MCF 10A (cell line): ENCODE measurements around the gene SMC6. TPM values are rescaled to one million over a fixed set of nuclear protein-coding genes. Genes with fewer than 3 reads are reported as not detected.

Source experiments
- BruUV-seq: library from RNA; stranded (reverse); fragments of 400-500 nt; replicated peaks from 2 replicates; lab custom pipeline; 2021; lab: Mats Ljungman, UMichigan
- CTCF ChIA-PET: fragments of 300-600 bp; sonication (Branson Sonifier 250); formaldehyde crosslinking; extraction: SDS; loops from one replicate; lab custom pipeline; 2021; ENCODE audit warnings: antibody characterized with exemption, inconsistent platforms; lab: Yijun Ruan, JAX
- POLR2A ChIA-PET: fragments of 300-600, 350-650 bp; sonication (Branson Sonifier 250); formaldehyde crosslinking; extraction: SDS; loops from one replicate; lab custom pipeline; 2020; ENCODE audit warnings: antibody characterized with exemption, inconsistent platforms; lab: Yijun Ruan, JAX
- DNase-seq: peaks from one replicate; pipeline ENCODE4 v3.0.0-alpha.2; 2018; ENCODE audit not compliant: unreplicated experiment
- H3K27ac Mint-ChIP-seq: one replicate; pipeline ENCODE4 v1.8.0; 2022; ENCODE audit warnings: mild to moderate bottlenecking, low read depth, mixed read lengths; ENCODE audit not compliant: unreplicated experiment
- H3K27me3 Mint-ChIP-seq: one replicate; pipeline ENCODE4 v1.8.0; 2022; ENCODE audit warnings: mixed read lengths; ENCODE audit not compliant: insufficient read depth, unreplicated experiment
- H3K36me3 Mint-ChIP-seq: one replicate; pipeline ENCODE4 v1.8.0; 2022; ENCODE audit warnings: mild to moderate bottlenecking, moderate library complexity, mixed read lengths; ENCODE audit not compliant: insufficient read depth, unreplicated experiment
- H3K4me1 Mint-ChIP-seq: one replicate; pipeline ENCODE4 v1.8.0; 2022; ENCODE audit warnings: mixed read lengths; ENCODE audit not compliant: insufficient read depth, unreplicated experiment
- H3K4me3 Mint-ChIP-seq: one replicate; pipeline ENCODE4 v1.8.0; 2022; ENCODE audit warnings: mild to moderate bottlenecking, moderate library complexity, mixed read lengths; ENCODE audit not compliant: unreplicated experiment
- H3K9me3 Mint-ChIP-seq: one replicate; pipeline ENCODE4 v1.8.0; 2022; ENCODE audit warnings: mixed read lengths; ENCODE audit not compliant: unreplicated experiment
- CTCF ChIP-seq: fragments of 200-600 bp; IDR thresholded peaks from one replicate; pipeline ENCODE4 v1.8.0; 2022; ENCODE audit warnings: antibody characterized with exemption, mild to moderate bottlenecking; ENCODE audit not compliant: unreplicated experiment
- intact Hi-C: fragments of 100-400 bp; cut with micrococcal nuclease; formaldehyde crosslinking; loops from 2 replicates; pipeline ENCODE4 v1.14.1; 2022
- total RNA-seq: library from RNA; stranded (reverse); gene quantifications from 2 replicates; pipeline ENCODE4 v1.2.3, GENCODE V29; 2022

The SMC6 gene
- total RNA-seq, 1 experiment from 2014 or later = 24.7 TPM

- no peaks in the 10 kb centered on the region for H3K4me1 Mint-ChIP-seq
- H3K4me3 Mint-ChIP-seq = no peak overlapping the region
- CTCF ChIA-PET = interaction anchor here (0.7 to 1.0 kb wide), 2 partner anchors 9 to 16 kb away, joined by 3 to 4 read pairs; no protein-coding TSS in a partner anchor
- TF ChIP-seq CTCF = no peak
- no peak for DNase-seq
- intact Hi-C loops = no loop called here
- no peaks in the 10 kb centered on the region for H3K9me3 Mint-ChIP-seq
- no TSS peak for BruUV-seq
- POLR2A ChIA-PET = no interaction called here
- H3K27ac Mint-ChIP-seq = no peak overlapping the region
- H3K27me3 Mint-ChIP-seq = no peaks in the 10 kb centered on the region
- no peaks in the 10 kb centered on the region for H3K36me3 Mint-ChIP-seq
Observed at GRCh38 chr2:17637131-17637906, 116.3 kb downstream of the SMC6 start.

- no peaks in the 10 kb centered on the region for H3K4me1 Mint-ChIP-seq
- H3K27me3 Mint-ChIP-seq = no peaks in the 10 kb centered on the region
- no peak overlapping the region for H3K27ac Mint-ChIP-seq
- intact Hi-C loops = no loop called here
- H3K36me3 Mint-ChIP-seq = no peaks in the 10 kb centered on the region
- ChIA-PET CTCF (interaction anchor here (0.6 to 4.1 kb wide), 4 partner anchors 10 to 84 kb away, joined by 3 to 21 read pairs (median 5); no protein-coding TSS in a partner anchor), POLR2A (no interaction called here)
- no peak for TF ChIP-seq CTCF
- no TSS peak for BruUV-seq
- no peak for DNase-seq
- no peak overlapping the region for H3K4me3 Mint-ChIP-seq
- H3K9me3 Mint-ChIP-seq = no peaks in the 10 kb centered on the region
Observed at GRCh38 chr2:17636257-17636656, 117.4 kb downstream of the SMC6 start.

GRCh38 chr2:17634997-17635396, 118.6 kb downstream of the SMC6 start:
- TF ChIP-seq CTCF = no peak

GRCh38 chr2:17630089-17630488, 123.5 kb downstream of the SMC6 start:
- BruUV-seq = no TSS peak
- H3K4me1 Mint-ChIP-seq = peaks cover 6% of the 10 kb centered on the region
- no peaks in the 10 kb centered on the region for H3K36me3 Mint-ChIP-seq
- H3K27ac Mint-ChIP-seq = no peak overlapping the region
- intact Hi-C loops = no loop called here
- H3K9me3 Mint-ChIP-seq = no peaks in the 10 kb centered on the region
- no peak for DNase-seq
- ChIA-PET CTCF (interaction anchor here (0.6 to 0.9 kb wide), 2 partner anchors 15 to 48 kb away, joined by 3 read pairs; no protein-coding TSS in a partner anchor), POLR2A (interaction anchor here (0.6 to 1.3 kb wide), 4 partner anchors 9 to 112 kb away, joined by 3 to 8 read pairs (median 4); partner anchors contain the start of gene RAD51AP2)
- H3K4me3 Mint-ChIP-seq = no peak overlapping the region
- no peaks in the 10 kb centered on the region for H3K27me3 Mint-ChIP-seq
- no peak for TF ChIP-seq CTCF

More at GRCh38 chr2:17634997-17635396, 118.6 kb downstream of the SMC6 start:
- BruUV-seq = no TSS peak
- Mint-ChIP-seq H3K27ac (no peak overlapping the region), H3K4me3 (no peak overlapping the region), H3K36me3 (no peaks in the 10 kb centered on the region), H3K4me1 (no peaks in the 10 kb centered on the region), H3K27me3 (no peaks in the 10 kb centered on the region), H3K9me3 (no peaks in the 10 kb centered on the region)
- intact Hi-C loops = no loop called here
- ChIA-PET CTCF (interaction anchor here (0.6 to 4.1 kb wide), 4 partner anchors 11 to 897 kb away, joined by 3 to 21 read pairs (median 6); no protein-coding TSS in a partner anchor), POLR2A (interaction anchor here (0.7 to 1.2 kb wide), 2 partner anchors 14 to 36 kb away, joined by 3 read pairs; no protein-coding TSS in a partner anchor)
- no peak for DNase-seq
